Loucy (cell line): ENCODE data around the gene CENPH.

Source experiments
- CTCF ChIP-seq: fragments of 200-600 bp; sonication (generic); conservative IDR thresholded peaks from 2 replicates; pipeline ENCODE4 v1.5.1; 2014; ENCODE audit warnings: mild to moderate bottlenecking, antibody characterized with exemption, low read length
- EZH2phosphoT487 ChIP-seq: fragments of 200-600 bp; IDR thresholded peaks from 2 replicates; pipeline ENCODE4 v1.6.1; 2018; ENCODE audit warnings: antibody characterized with exemption, mild to moderate bottlenecking, moderate library complexity, borderline replicate concordance

- no peak for TF ChIP-seq CTCF
- TF ChIP-seq EZH2phosphoT487: no peak
Observed at GRCh38 chr5:69160651-69161050, 28.7 kb upstream of the CENPH start.
